ENCODE results near the gene MAGOHB. TPM values are rescaled to one million over a fixed set of nuclear protein-coding genes. Genes with fewer than 3 reads are reported as not detected.

Gene MAGOHB
- total and polyA plus RNA-seq, 10 of the 15 experiments (the other 5 are each of a cell fraction or from before 2014, with no cell fraction given), result 30.6 to 217 (median 55.2) TPM

GRCh38 chr12:10635306-10635705, 21.9 kb upstream of the MAGOHB start:
- Histone ChIP-seq H3K9me3 (replicated peaks; ENCODE audit: control insufficient read depth, insufficient read depth, low read length) (no peaks in the 10 kb centered on the region), H3K27me3 (replicated peaks in 1 of 2; ENCODE audit: control insufficient read depth in 2 of 2, insufficient read depth in 2 of 2, low read length in 1 of 2) (peaks cover 0 to 2% of the 10 kb centered on the region in 2 experiments; a peak in 1 of 4 replicates), H3K4me3 (no peak overlapping the region), H2AFZ (ENCODE audit: control insufficient read depth, low read depth, low read length) (no peak overlapping the region), H3K4me2 (ENCODE audit: control insufficient read depth, insufficient read depth) (no peak overlapping the region), H4K20me1 (ENCODE audit: control insufficient read depth, insufficient read depth) (no peaks in the 10 kb centered on the region), H3K79me2 (ENCODE audit: control insufficient read depth, insufficient read depth, low read length) (no peaks in the 10 kb centered on the region), H3K27ac (ENCODE audit: control insufficient read depth, insufficient read depth) (no peak overlapping the region), H3K9ac (ENCODE audit: control insufficient read depth, insufficient read depth, low read length) (no peak overlapping the region), H3K36me3 (ENCODE audit: control insufficient read depth in 2 of 2, insufficient read depth in 2 of 2, low read length in 1 of 2) (no peaks in the 10 kb centered on the region), H3K4me1 (ENCODE audit: control insufficient read depth, insufficient read depth, low read length) (no peaks in the 10 kb centered on the region)
- ATAC-seq (no peak), DNase-seq (ENCODE audit: low read depth, low spot score) (no peak), FAIRE-seq (no peak)
- POLR2A ChIA-PET, result no interaction called here
- 23% methylated on average over 2 of the region's 2 CpGs for WGBS (ENCODE audit: insufficient coverage, insufficient replicate concordance, low lambda C conversion rate, missing lambda C conversion rate)
- SMC1A ChIA-PET (ENCODE audit: uncharacterized antibody, unreplicated experiment), result no interaction called here
- no TSS peak for BruUV-seq (replicated peaks)
- RAD21 ChIA-PET (ENCODE audit: unreplicated experiment), result no interaction called here
- CTCF ChIA-PET, result interaction anchor here (1.7 kb wide), 1 partner anchor 305 kb away, joined by 3 read pairs; no protein-coding TSS in a partner anchor
- in situ Hi-C loops (cut with MboI) (loop anchor here (25.0 kb wide), 1 partner anchor 98 kb away; no protein-coding TSS in a partner anchor), intact Hi-C loops (cut with micrococcal nuclease; ENCODE audit: unreplicated experiment) (no loop called here)
- TF ChIP-seq CUX1 (IDR thresholded peaks at IDR 0.05; ENCODE audit: insufficient replicate concordance, low read depth, low read length), result no peak
- no peak for TF ChIP-seq MLLT1 (IDR thresholded peaks at IDR 0.05)
- TF ChIP-seq HSF1 (IDR thresholded peaks at IDR 0.05; ENCODE audit: low read depth, low read length), result no peak
- TF ChIP-seq IKZF2 (IDR thresholded peaks at IDR 0.05), result no peak

Measured in GM12878 (cell line).